ENCODE measurements around the gene ARHGAP28.

ARHGAP28 gene

DNA sequence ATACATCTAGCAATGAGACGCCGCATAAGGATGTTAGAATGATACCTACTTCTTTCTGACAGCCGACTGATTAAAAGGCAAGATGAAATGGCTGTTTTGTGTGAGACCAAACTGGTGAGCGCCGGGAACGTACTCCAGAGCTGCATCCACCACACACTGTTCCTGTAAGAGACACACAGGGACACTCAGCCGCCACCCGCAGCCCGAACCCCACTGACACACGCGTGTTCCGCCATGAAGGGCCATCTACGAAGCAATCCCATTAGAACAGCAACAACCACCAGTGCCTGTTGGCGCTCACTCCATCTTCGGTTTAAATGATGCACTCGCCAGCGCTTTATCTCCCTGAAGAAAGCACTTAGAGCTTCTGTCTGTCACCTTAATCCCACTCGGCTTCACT lies 225.8 kb downstream of the ARHGAP28 start:
- no peak overlapping the region for H2BK5ac ChIP-seq (ENCODE audit: low read depth, low read length, poor library complexity)
- H3K9me3 ChIP-seq (ENCODE audit: insufficient read depth, low read depth, low read length): no peaks in the 10 kb centered on the region
- H3K4me1 ChIP-seq (ENCODE audit: control insufficient read depth in 1 of 2, insufficient read depth in 2 of 2, low read length in 2 of 2): peaks cover 0 to 2% of the 10 kb centered on the region in 2 experiments
- H3K27me3 ChIP-seq (ENCODE audit: insufficient read depth, low read length): no peaks in the 10 kb centered on the region
- H3K27ac ChIP-seq (ENCODE audit: low read depth, low read length): no peak overlapping the region
- H2BK120ac ChIP-seq (ENCODE audit: insufficient read depth, low read length, poor library complexity): no peak overlapping the region
- H4K12ac ChIP-seq (ENCODE audit: low read depth, low read length): no peak overlapping the region
- no peak overlapping the region for H3K9ac ChIP-seq (ENCODE audit: low read length)
- no peak overlapping the region for H3K18ac ChIP-seq (ENCODE audit: low read length)
- no peak overlapping the region for H3K4me2 ChIP-seq (ENCODE audit: low read length)
- peaks cover 65 to 74% of the 10 kb centered on the region in 2 experiments for H3K36me3 ChIP-seq (ENCODE audit: control insufficient read depth in 1 of 2, insufficient read depth in 2 of 2, low read length in 2 of 2)
- no peak overlapping the region for H4K91ac ChIP-seq (ENCODE audit: low read depth, low read length)
- H3K4me3 ChIP-seq (ENCODE audit: low read depth, low read length): no peak overlapping the region
- no peak overlapping the region for H4K8ac ChIP-seq (ENCODE audit: low read depth, low read length)
- WGBS (ENCODE audit: extremely low coverage, insufficient coverage, insufficient read length): no CpG with 5 or more reads among the region's 18 CpGs
- DNase-seq: no peak
- no peaks in the 10 kb centered on the region for H3K79me1 ChIP-seq (ENCODE audit: low read length)
- no peak overlapping the region for H3K23ac ChIP-seq (ENCODE audit: low read length)
- H2AK5ac ChIP-seq (ENCODE audit: low read length): no peak overlapping the region
- H2BK12ac ChIP-seq (ENCODE audit: low read length): no peak overlapping the region
- no peak overlapping the region for H2AFZ ChIP-seq (ENCODE audit: insufficient read depth, low read length, poor library complexity)
- no peaks in the 10 kb centered on the region for H3K79me2 ChIP-seq (ENCODE audit: control insufficient read depth, insufficient read depth, low read length, poor library complexity)
- no peak overlapping the region for H3K4ac ChIP-seq (ENCODE audit: low read depth, low read length)
- no peak overlapping the region for H3K14ac ChIP-seq (ENCODE audit: low read length)

DNA sequence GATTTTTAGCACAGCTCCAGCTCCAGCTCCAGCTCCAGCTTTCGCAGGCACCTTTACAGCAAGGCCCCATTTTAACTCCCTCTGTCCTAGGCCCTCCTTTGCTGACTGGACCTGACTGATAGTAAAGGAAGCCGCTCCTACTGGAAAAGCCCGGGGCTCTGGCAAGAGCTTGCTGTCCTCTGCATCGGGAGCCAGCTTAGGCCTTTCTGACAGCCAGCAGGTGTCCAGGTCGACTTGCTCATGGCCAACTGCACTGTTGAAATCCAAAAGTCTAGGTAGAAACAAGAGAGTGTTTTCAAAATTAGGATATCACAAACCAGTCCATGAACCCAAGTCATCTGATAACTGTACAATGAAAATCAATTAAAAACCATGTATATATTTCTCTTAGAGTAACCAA lies 227.0 kb downstream of the ARHGAP28 start:
- no peak overlapping the region for H4K91ac ChIP-seq (ENCODE audit: low read depth, low read length)
- no peak overlapping the region for H3K18ac ChIP-seq (ENCODE audit: low read length)
- no peak overlapping the region for H3K9ac ChIP-seq (ENCODE audit: low read length)
- no peak overlapping the region for H3K4me3 ChIP-seq (ENCODE audit: low read depth, low read length)
- no peak overlapping the region for H3K27ac ChIP-seq (ENCODE audit: low read depth, low read length)
- no peaks in the 10 kb centered on the region for H3K27me3 ChIP-seq (ENCODE audit: insufficient read depth, low read length)
- H3K14ac ChIP-seq (ENCODE audit: low read length): no peak overlapping the region
- DNase-seq: no peak
- no peaks in the 10 kb centered on the region for H3K79me1 ChIP-seq (ENCODE audit: low read length)
- H3K4me1 ChIP-seq (ENCODE audit: control insufficient read depth in 1 of 2, insufficient read depth in 2 of 2, low read length in 2 of 2): peaks cover 2 to 4% of the 10 kb centered on the region in 2 experiments
- peaks cover 58 to 68% of the 10 kb centered on the region in 2 experiments for H3K36me3 ChIP-seq (ENCODE audit: control insufficient read depth in 1 of 2, insufficient read depth in 2 of 2, low read length in 2 of 2)
- no peak overlapping the region for H2AFZ ChIP-seq (ENCODE audit: insufficient read depth, low read length, poor library complexity)
- no peak overlapping the region for H2AK5ac ChIP-seq (ENCODE audit: low read length)
- H3K23ac ChIP-seq (ENCODE audit: low read length): no peak overlapping the region
- no peak overlapping the region for H4K8ac ChIP-seq (ENCODE audit: low read depth, low read length)
- H4K12ac ChIP-seq (ENCODE audit: low read depth, low read length): no peak overlapping the region
- H2BK12ac ChIP-seq (ENCODE audit: low read length): no peak overlapping the region
- H3K79me2 ChIP-seq (ENCODE audit: control insufficient read depth, insufficient read depth, low read length, poor library complexity): no peaks in the 10 kb centered on the region
- H3K9me3 ChIP-seq (ENCODE audit: insufficient read depth, low read depth, low read length): no peaks in the 10 kb centered on the region
- WGBS (ENCODE audit: extremely low coverage, insufficient coverage, insufficient read length): no CpG with 5 or more reads among the region's 5 CpGs
- no peak overlapping the region for H3K4me2 ChIP-seq (ENCODE audit: low read length)
- H2BK5ac ChIP-seq (ENCODE audit: low read depth, low read length, poor library complexity): no peak overlapping the region
- no peak overlapping the region for H3K4ac ChIP-seq (ENCODE audit: low read depth, low read length)
- H2BK120ac ChIP-seq (ENCODE audit: insufficient read depth, low read length, poor library complexity): no peak overlapping the region

DNA sequence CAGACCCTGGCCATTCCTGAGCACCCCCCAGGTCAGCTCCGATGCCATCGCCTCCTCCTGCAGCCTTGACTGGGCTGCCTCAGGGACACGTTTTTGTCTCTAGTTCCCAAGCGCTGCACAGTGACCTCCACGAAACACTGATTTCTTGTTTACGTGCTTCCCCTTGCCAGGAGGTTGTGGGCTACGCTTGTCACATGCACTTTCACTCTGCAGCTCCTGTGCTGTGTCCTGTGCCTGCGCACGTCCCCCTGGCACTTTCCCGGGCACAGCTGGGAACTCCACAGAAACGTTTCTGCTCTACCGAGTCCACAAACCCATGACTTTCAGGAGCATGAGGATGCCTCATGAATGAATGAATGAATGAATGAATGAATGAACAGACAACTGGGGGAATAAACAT lies 227.5 kb downstream of the ARHGAP28 start:
- H3K27me3 ChIP-seq (ENCODE audit: insufficient read depth, low read length): no peaks in the 10 kb centered on the region
- no peaks in the 10 kb centered on the region for H3K9me3 ChIP-seq (ENCODE audit: insufficient read depth, low read depth, low read length)
- WGBS (ENCODE audit: extremely low coverage, insufficient coverage, insufficient read length): no CpG with 5 or more reads among the region's 12 CpGs
- H4K12ac ChIP-seq (ENCODE audit: low read depth, low read length): no peak overlapping the region
- no peak overlapping the region for H2AK5ac ChIP-seq (ENCODE audit: low read length)
- no peak overlapping the region for H3K14ac ChIP-seq (ENCODE audit: low read length)
- H3K23ac ChIP-seq (ENCODE audit: low read length): no peak overlapping the region
- no peaks in the 10 kb centered on the region for H3K79me1 ChIP-seq (ENCODE audit: low read length)
- H3K18ac ChIP-seq (ENCODE audit: low read length): no peak overlapping the region
- no peaks in the 10 kb centered on the region for H3K79me2 ChIP-seq (ENCODE audit: control insufficient read depth, insufficient read depth, low read length, poor library complexity)
- no peak overlapping the region for H4K91ac ChIP-seq (ENCODE audit: low read depth, low read length)
- peaks cover 3 to 4% of the 10 kb centered on the region in 2 experiments for H3K4me1 ChIP-seq (ENCODE audit: control insufficient read depth in 1 of 2, insufficient read depth in 2 of 2, low read length in 2 of 2)
- peaks cover 55 to 68% of the 10 kb centered on the region in 2 experiments for H3K36me3 ChIP-seq (ENCODE audit: control insufficient read depth in 1 of 2, insufficient read depth in 2 of 2, low read length in 2 of 2)
- no peak overlapping the region for H3K4me3 ChIP-seq (ENCODE audit: low read depth, low read length)
- no peak overlapping the region for H2AFZ ChIP-seq (ENCODE audit: insufficient read depth, low read length, poor library complexity)
- no peak overlapping the region for H2BK5ac ChIP-seq (ENCODE audit: low read depth, low read length, poor library complexity)
- H3K4me2 ChIP-seq (ENCODE audit: low read length): no peak overlapping the region
- H3K27ac ChIP-seq (ENCODE audit: low read depth, low read length): no peak overlapping the region
- no peak overlapping the region for H3K4ac ChIP-seq (ENCODE audit: low read depth, low read length)
- no peak overlapping the region for H2BK12ac ChIP-seq (ENCODE audit: low read length)
- no peak overlapping the region for H3K9ac ChIP-seq (ENCODE audit: low read length)
- H2BK120ac ChIP-seq (ENCODE audit: insufficient read depth, low read length, poor library complexity): no peak overlapping the region
- no peak overlapping the region for H4K8ac ChIP-seq (ENCODE audit: low read depth, low read length)
- DNase-seq: no peak

DNA sequence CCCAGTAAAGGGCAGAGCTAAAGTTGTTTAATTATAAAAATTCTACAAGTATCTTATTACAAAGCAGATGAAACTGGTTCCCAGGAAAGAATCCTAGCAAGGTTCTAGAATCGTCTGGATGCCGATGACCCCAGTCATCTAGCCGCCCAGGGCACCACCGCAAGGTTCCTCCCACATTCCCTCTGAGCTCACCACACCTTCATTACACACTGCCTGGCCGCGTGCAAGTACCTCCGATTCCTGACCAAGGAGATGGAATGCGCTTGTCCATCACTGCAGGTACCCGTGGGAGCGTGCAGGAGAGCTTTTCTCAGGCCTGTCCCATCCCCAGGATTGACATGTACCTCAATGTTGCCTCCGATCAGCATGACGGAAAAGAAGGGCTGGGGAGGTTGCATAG lies 229.6 kb downstream of the ARHGAP28 start:
- Histone ChIP-seq H4K8ac (ENCODE audit: low read depth, low read length) (no peak overlapping the region), H3K9ac (ENCODE audit: low read length) (no peak overlapping the region), H3K79me1 (ENCODE audit: low read length) (no peaks in the 10 kb centered on the region), H2BK5ac (ENCODE audit: low read depth, low read length, poor library complexity) (no peak overlapping the region), H3K4ac (ENCODE audit: low read depth, low read length) (no peak overlapping the region), H3K18ac (ENCODE audit: low read length) (no peak overlapping the region), H2BK12ac (ENCODE audit: low read length) (no peak overlapping the region), H3K79me2 (ENCODE audit: control insufficient read depth, insufficient read depth, low read length, poor library complexity) (no peaks in the 10 kb centered on the region), H3K36me3 (ENCODE audit: control insufficient read depth in 1 of 2, insufficient read depth in 2 of 2, low read length in 2 of 2) (peaks cover 42 to 65% of the 10 kb centered on the region in 2 experiments), H2BK120ac (ENCODE audit: insufficient read depth, low read length, poor library complexity) (no peak overlapping the region), H3K9me3 (ENCODE audit: insufficient read depth, low read depth, low read length) (no peaks in the 10 kb centered on the region), H3K14ac (ENCODE audit: low read length) (no peak overlapping the region), H2AFZ (ENCODE audit: insufficient read depth, low read length, poor library complexity) (no peak overlapping the region), H3K27ac (ENCODE audit: low read depth, low read length) (no peak overlapping the region), H3K23ac (ENCODE audit: low read length) (no peak overlapping the region), H3K4me1 (ENCODE audit: control insufficient read depth in 1 of 2, insufficient read depth in 2 of 2, low read length in 2 of 2) (peaks cover 3 to 4% of the 10 kb centered on the region in 2 experiments), H4K12ac (ENCODE audit: low read depth, low read length) (no peak overlapping the region), H3K27me3 (ENCODE audit: insufficient read depth, low read length) (no peaks in the 10 kb centered on the region), H2AK5ac (ENCODE audit: low read length) (no peak overlapping the region), H3K4me2 (ENCODE audit: low read length) (no peak overlapping the region), H4K91ac (ENCODE audit: low read depth, low read length) (no peak overlapping the region), H3K4me3 (ENCODE audit: low read depth, low read length) (no peak overlapping the region)
- DNase-seq: peak; percentile 92 to 94
- whole genome bisulfite sequencing (ENCODE audit: extremely low coverage, insufficient coverage, insufficient read length): no CpG with 5 or more reads among the region's 12 CpGs

Measured in trophoblast cell (in vitro differentiated cells and primary cell).